ENCODE measurements around the gene ARID1B.
"Not testable (repeated sequence)": the region's sequence is repeated elsewhere in the genome, so short reads cannot be mapped to it uniquely, and the experiment has no call there.

ARID1B gene

DNA sequence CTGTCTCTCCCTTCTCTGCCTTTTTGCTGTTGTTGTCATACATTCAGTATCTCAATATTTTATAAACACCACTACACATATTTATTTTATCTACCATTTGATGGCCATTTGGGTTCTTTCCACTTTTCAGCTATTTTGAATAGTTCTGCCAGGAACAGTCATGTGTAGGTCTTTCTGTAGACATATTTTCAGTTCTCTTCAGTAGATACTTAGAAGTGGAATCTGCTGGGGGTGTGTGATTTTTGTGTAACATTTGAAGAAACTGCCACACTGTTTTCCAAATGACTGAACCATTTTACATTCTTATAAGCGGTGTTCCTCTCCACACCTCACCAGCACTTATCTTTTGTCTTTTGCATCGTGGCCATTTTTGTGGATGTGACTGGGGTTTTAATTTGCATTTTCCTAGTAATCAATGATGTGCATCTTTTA is 197.7 kb downstream of the ARID1B start:
- no peak for DNase-seq

GRCh38 chr6:156975414-156975813 is 198.2 kb downstream of the ARID1B start:
- DNase-seq = no peak

DNA sequence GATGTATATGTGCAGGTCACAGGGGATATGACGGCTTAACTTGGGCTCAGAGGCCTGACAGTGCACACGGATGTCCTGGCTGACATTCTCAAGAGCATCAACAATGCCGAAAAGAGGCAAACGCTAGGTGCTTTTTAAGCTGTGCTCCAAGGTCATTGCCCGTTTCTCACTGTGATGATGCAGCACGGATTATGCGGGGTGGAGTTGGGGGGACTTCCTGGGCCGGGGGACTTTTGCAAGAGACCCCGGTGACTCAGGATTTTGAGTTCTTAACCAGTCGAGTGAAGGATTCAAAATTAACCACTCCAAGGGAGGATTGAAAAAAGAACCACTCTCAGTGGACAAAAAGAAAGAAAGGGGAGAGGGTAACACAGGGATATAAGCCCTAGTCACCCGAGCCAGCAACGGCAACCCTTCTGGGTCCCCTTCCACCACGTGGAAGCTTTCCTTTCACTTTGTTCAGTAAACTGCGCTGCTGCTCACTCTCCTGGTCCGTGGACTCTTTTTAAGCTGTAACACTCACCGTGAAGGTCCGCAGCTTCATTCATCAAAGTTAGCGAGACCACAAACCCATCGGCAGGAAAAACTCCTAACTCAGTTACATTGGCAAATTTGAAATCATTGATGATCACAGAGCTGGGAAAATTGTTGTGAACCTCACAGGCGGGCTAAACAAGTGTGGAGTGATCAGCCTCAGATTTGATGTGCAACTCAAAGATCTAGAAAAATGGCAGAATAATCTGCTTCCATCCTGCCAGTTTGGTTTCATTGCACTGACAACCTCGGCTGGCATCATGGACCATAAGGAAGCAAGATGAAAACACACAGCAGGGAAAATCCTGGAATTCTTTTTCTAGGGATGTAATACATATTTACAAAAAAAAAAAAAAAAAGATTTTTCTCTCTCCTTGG is 199.3 kb downstream of the ARID1B start:
- DNase-seq = no peak

GRCh38 chr6:156977527-156978291 is 200.5 kb downstream of the ARID1B start:
- no peak for DNase-seq

- DNase-seq = no peak
These were observed 201.8 kb downstream of the ARID1B start for GRCh38 chr6:156978948-156979347.

DNA sequence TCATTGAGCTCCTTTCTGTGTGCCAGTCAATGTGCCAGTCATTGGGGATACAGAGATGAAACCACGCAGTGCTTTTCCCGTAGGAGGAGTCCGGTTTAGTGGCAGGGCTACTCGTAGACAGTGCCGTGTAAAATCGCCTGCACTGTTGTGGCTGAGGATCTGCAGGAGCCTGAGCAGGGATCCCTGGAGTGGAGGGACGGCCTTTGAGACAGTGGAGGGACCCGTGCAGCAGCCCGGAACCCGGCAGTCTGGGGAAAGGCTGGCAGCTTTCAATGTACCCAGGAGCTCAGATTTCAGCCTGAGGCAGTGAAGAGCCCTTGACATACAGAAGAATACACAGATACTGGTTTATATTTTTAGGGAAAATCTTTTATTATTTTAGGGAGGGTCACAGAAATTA is 203.3 kb downstream of the ARID1B start:
- DNase-seq = no peak

GRCh38 chr6:156980948-156981347 is 203.8 kb downstream of the ARID1B start:
- DNase-seq = no peak

- DNase-seq = no peak
These were observed 205.0 kb downstream of the ARID1B start for GRCh38 chr6:156982168-156982567.

GRCh38 chr6:156982864-156983263 is 205.7 kb downstream of the ARID1B start:
- DNase-seq = not testable (repeated sequence)

- no peak for DNase-seq
These were observed 207.1 kb downstream of the ARID1B start for GRCh38 chr6:156984178-156984738.

DNA sequence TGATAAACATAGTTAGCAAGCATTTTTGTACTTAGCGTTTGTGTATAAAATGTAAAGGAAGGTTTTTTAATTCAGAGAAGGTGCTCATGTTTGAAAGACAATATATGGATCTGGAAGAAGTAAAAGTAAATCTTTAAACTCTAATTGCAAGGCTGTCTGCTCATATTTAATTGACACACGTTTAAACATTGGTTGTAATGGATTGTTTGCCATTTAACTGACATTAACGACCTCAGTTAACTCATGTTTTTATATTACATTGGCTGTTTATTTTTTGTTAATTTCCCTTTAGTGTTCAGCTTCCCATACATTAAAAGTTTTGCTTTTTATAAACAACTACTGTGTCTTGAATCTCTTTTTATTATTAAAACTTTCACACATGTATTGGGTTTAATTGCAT is 208.1 kb downstream of the ARID1B start:
- DNase-seq = no peak

- DNase-seq = no peak
These were observed 211.3 kb downstream of the ARID1B start for GRCh38 chr6:156988276-156989158.

- no peak for DNase-seq
These were observed 212.1 kb downstream of the ARID1B start for GRCh38 chr6:156989159-156989806.

GRCh38 chr6:156992020-156992804 is 215.0 kb downstream of the ARID1B start:
- no peak for DNase-seq

DNA sequence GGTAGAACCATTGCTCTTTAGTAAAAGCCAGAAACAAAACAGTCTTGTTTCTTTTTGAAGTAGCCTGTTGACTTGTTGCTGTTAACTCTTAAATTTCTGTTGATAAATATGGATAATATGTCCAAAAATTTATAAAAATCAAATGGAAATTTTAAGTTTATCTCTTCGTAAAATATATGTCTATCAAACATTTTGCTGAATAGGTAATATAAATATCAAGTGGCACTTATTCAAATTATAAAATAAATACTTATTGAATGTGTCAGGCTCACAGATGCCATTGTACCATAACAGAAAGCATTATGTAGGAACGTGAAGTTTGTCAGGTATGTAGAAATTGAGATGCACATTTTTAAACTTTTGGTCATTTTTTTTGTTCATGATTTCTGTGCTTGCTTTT is 216.5 kb downstream of the ARID1B start:
- DNase-seq = no peak

DNA sequence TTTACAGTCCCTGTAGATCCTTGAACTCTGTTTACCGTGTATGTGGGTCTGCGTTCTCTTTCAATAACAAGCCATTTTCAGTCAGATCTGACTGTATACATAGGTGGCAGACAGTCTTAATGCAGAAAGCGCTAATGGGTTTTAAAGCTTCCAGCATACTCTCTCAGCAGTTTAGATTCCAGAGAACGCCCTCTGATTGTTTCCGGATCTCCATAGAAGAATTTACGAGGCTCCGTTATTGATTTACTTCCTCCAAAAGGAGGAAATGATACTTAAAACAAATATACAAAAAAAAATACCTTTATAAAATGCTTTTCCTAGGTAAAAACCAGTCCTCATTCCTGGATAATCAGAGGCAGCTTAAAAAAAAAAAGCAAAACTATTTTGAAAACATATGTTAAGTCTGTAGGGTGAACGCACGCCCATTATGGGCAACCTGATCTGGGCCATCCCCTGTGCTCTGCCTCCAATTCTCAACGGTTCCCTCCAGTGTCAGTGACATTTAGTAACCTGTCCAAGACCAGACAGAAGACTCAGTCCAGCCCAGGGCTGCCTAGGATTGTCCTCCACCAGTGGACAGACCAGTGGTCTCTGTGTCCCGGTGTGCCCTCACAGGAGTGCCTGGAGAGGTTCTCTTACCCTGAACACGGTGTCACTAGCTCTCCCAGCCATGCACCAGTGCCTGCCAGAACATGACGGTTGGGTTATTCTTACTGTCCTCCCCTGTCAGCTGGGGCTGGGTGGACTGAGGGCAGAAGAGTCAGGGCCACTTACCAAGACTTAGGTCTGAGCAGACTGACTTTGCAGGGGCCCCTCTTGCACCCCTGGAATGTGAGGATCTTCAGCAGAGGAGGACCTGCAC is 217.3 kb downstream of the ARID1B start:
- DNase-seq = no peak

GRCh38 chr6:156995502-156995901 is 218.3 kb downstream of the ARID1B start:
- no peak for DNase-seq

DNA sequence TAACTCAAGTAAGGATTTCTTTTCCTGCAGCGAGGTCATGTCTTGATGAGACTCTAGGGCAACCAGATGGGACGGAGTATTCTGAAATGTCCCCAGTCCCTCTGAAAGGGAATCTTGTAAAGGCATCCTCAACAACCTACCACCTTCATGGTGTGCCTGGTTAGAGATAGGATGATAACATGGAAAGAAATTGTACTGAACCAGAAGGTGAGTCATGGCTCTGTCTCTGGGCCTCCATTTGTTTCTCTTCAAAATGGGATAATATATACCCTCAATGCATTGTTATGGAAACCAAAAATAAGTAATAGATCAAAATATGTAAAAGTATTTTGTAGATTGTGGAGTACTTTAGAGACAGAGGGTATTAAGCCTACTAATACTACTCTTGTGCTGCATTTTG is 219.1 kb downstream of the ARID1B start:
- no peak for DNase-seq

GRCh38 chr6:156998794-156999330 is 221.7 kb downstream of the ARID1B start:
- no peak for DNase-seq

- DNase-seq = no peak
These were observed 222.6 kb downstream of the ARID1B start for GRCh38 chr6:156999762-157000161.
